ENCODE measurements around the gene PPP1R3G. TPM values are rescaled to one million over a fixed set of nuclear protein-coding genes. Genes with fewer than 3 reads are reported as not detected.

The PPP1R3G gene
- total and polyA plus RNA-seq, 2 of the 4 experiments (the other 2 are of a cell fraction), result 0.10 to 0.18 TPM

- Histone ChIP-seq H3K9me1 (ENCODE audit: insufficient read depth, low read length) (no peaks in the 10 kb centered on the region; the same call in 1 of the 2 replicates), H4K91ac (ENCODE audit: insufficient read depth, low read depth, low read length) (no peak overlapping the region), H4K8ac (ENCODE audit: low read depth in 2 of 2, low read length in 2 of 2) (no peak overlapping the region), H2BK5ac (ENCODE audit: low read depth, low read length, poor library complexity, severe bottlenecking) (no peak overlapping the region), H2BK120ac (ENCODE audit: low read depth, low read length) (no peak overlapping the region), H3K56ac (ENCODE audit: extremely low read depth, insufficient read depth, low read length) (no peak overlapping the region), H2BK15ac (ENCODE audit: low read depth, low read length) (no peak overlapping the region), H3K4me3 (ENCODE audit: insufficient read depth, low read depth, low read length) (no peak overlapping the region), H3K9me3 (ENCODE audit: control insufficient read depth, insufficient read depth, low read length) (no peaks in the 10 kb centered on the region), H3K36me3 (ENCODE audit: control insufficient read depth, insufficient read depth, low read length) (no peaks in the 10 kb centered on the region), H3K18ac (ENCODE audit: low read depth, low read length) (no peak overlapping the region), H4K20me1 (ENCODE audit: insufficient read depth, low read length) (no peaks in the 10 kb centered on the region; the same call in 1 of the 2 replicates), H3K27me3 (ENCODE audit: control insufficient read depth, insufficient read depth, low read length) (no peaks in the 10 kb centered on the region; the same call in none of the 2 replicates), H3K4ac (ENCODE audit: low read depth, low read length) (no peak overlapping the region), H2AK9ac (replicated peaks; ENCODE audit: low read depth, low read length, poor library complexity) (no peak overlapping the region), H3K4me2 (ENCODE audit: low read depth, low read length) (no peak overlapping the region), H3K23ac (ENCODE audit: low read depth, low read length) (no peak overlapping the region), H3K9ac (ENCODE audit: low read depth, low read length) (no peak overlapping the region), H4K5ac (ENCODE audit: low read depth, low read length) (no peak overlapping the region), H2AK5ac (ENCODE audit: low read depth, low read length) (0 out of 2 replicates have a peak overlapping the region, but pooled peaks have one; percentile 23), H2BK20ac (ENCODE audit: low read depth, low read length) (no peak overlapping the region), H3K14ac (replicated peaks; ENCODE audit: low read depth, low read length) (no peak overlapping the region), H3K4me1 (ENCODE audit: control insufficient read depth, insufficient read depth, low read length) (peaks cover 2% of the 10 kb centered on the region; the same call in 1 of the 2 replicates), H3K27ac (ENCODE audit: insufficient read depth, low read length) (no peak overlapping the region), H3K79me1 (ENCODE audit: low read depth in 1 of 2, low read length in 2 of 2) (no peaks in the 10 kb centered on the region), H2AFZ (replicated peaks; ENCODE audit: low read length, poor library complexity) (no peak overlapping the region)
- DNase-seq (no peak), ATAC-seq (ENCODE audit: low read depth) (no peak)
- no peak for TF ChIP-seq RCOR1 (IDR thresholded peaks at IDR 0.05; ENCODE audit: insufficient replicate concordance, low read length)
- no peak for TF ChIP-seq CHD1 (IDR thresholded peaks at IDR 0.05; ENCODE audit: low read depth, low read length)
- no peak for TF ChIP-seq MAFK (IDR thresholded peaks at IDR 0.05; ENCODE audit: low read depth, low read length)
- no peak for TF ChIP-seq MXI1 (IDR thresholded peaks at IDR 0.05; ENCODE audit: borderline replicate concordance, low read depth, low read length)
- TF ChIP-seq CEBPB (IDR thresholded peaks at IDR 0.05; ENCODE audit: low read depth, low read length), result no peak
- no peak for TF ChIP-seq ELK1 (IDR thresholded peaks at IDR 0.05; ENCODE audit: borderline replicate concordance, low read depth, low read length)
- TF ChIP-seq USF2 (IDR thresholded peaks at IDR 0.05; ENCODE audit: low read depth, low read length), result no peak
- no peak for TF ChIP-seq BHLHE40 (IDR thresholded peaks at IDR 0.05; ENCODE audit: low read depth, low read length)
- dilution Hi-C loops (cut with HindIII; ENCODE audit: low sequenced_read_pairs, unreplicated experiment), result no loop called here
- intact Hi-C loops (cut with micrococcal nuclease), result loop anchor here (10.0 kb wide), 1 partner anchor 168 kb away; no protein-coding TSS in a partner anchor
- BruUV-seq (replicated peaks), result no TSS peak
- ChIA-PET CTCF (no interaction called here), POLR2A (ENCODE audit: unreplicated experiment) (no interaction called here)
- in situ Hi-C loops (cut with MboI; ENCODE audit: low sequenced_read_pairs), result no loop called here
- WGBS, 2 experiments (ENCODE audit: extremely low coverage in 2 of 2, insufficient read length in 1 of 2), result 100% methylated on average over 4 of the region's 13 CpGs; no CpG with 5 or more reads in 1 of the 2 experiments
Measured at GRCh38 chr6:5113096-5113495, 28.0 kb downstream of the PPP1R3G start.

Measured in IMR-90 (cell line).